H9 (cell line): ENCODE results near the gene CDH6. TPM values are rescaled to one million over a fixed set of nuclear protein-coding genes. Genes with fewer than 3 reads are reported as not detected.

Source experiments
- DNase-seq: peaks from one replicate; pipeline ENCODE4 v3.0.0-alpha.2; 2017
- H2AFZ ChIP-seq: one replicate; pipeline ENCODE4 v1.6.1; 2013; ENCODE audit warnings: mild to moderate bottlenecking, low read length, control low read depth, moderate library complexity
- H2AK5ac ChIP-seq: 2 replicates; pipeline ENCODE4 v1.6.1; 2013; ENCODE audit warnings: low read length, control low read depth, mixed read lengths; ENCODE audit not compliant: insufficient read length
- H2BK120ac ChIP-seq: one replicate; pipeline ENCODE4 v1.6.1; 2013; ENCODE audit warnings: low read depth, mild to moderate bottlenecking, low read length, control low read depth, inconsistent platforms; ENCODE audit not compliant: poor library complexity, severe bottlenecking
- H2BK12ac ChIP-seq: 2 replicates; pipeline ENCODE4 v1.6.1; 2013; ENCODE audit warnings: low read length, control low read depth, mixed read lengths, low read depth; ENCODE audit not compliant: insufficient read length
- H2BK15ac ChIP-seq: 2 replicates; pipeline ENCODE4 v1.6.1; 2013; ENCODE audit warnings: low read depth, low read length, control low read depth
- H2BK20ac ChIP-seq: one replicate; pipeline ENCODE4 v1.6.1; 2013; ENCODE audit warnings: low read depth, mild to moderate bottlenecking, low read length, control low read depth, inconsistent platforms; ENCODE audit not compliant: poor library complexity, severe bottlenecking
- H2BK5ac ChIP-seq: 2 replicates; pipeline ENCODE4 v1.6.1; 2013; ENCODE audit warnings: low read length, control low read depth, mixed read lengths; ENCODE audit not compliant: insufficient read length
- H3K14ac ChIP-seq: 2 replicates; pipeline ENCODE4 v1.6.1; 2013; ENCODE audit warnings: low read length, control low read depth; ENCODE audit not compliant: insufficient read depth
- H3K18ac ChIP-seq: 2 replicates; pipeline ENCODE4 v1.6.1; 2013; ENCODE audit warnings: low read depth, mild to moderate bottlenecking, mixed read lengths, low read length, control low read depth; ENCODE audit not compliant: insufficient read length
- H3K23ac ChIP-seq: 2 replicates; pipeline ENCODE4 v1.6.1; 2013; ENCODE audit warnings: low read length, control low read depth, mixed read lengths, low read depth; ENCODE audit not compliant: insufficient read length
- H3K23me2 ChIP-seq: 2 replicates; pipeline ENCODE4 v1.6.1; 2013; ENCODE audit warnings: low read depth, mild to moderate bottlenecking, mixed read lengths, low read length, control low read depth; ENCODE audit not compliant: insufficient read length, poor library complexity, severe bottlenecking
- H3K27ac ChIP-seq: 2 replicates; pipeline ENCODE4 v1.5.1; 2013; ENCODE audit warnings: low read length, control low read depth, mixed read lengths, low read depth; ENCODE audit not compliant: insufficient read length
- H3K27me3 ChIP-seq: 2 replicates; pipeline ENCODE4 v1.6.1; 2013; ENCODE audit warnings: low read length, control low read depth, inconsistent platforms; ENCODE audit not compliant: insufficient read depth
- H3K4ac ChIP-seq: 2 replicates; pipeline ENCODE4 v1.6.1; 2013; ENCODE audit warnings: low read depth, mild to moderate bottlenecking, control low read depth, inconsistent platforms, low read length, moderate library complexity
- H3K4me1 ChIP-seq: 2 replicates; pipeline ENCODE4 v1.6.1; 2013; ENCODE audit warnings: low read length, control low read depth, inconsistent platforms; ENCODE audit not compliant: insufficient read depth
- H3K4me2 ChIP-seq: 2 replicates; pipeline ENCODE4 v1.6.1; 2013; ENCODE audit warnings: low read length, control low read depth, mixed read lengths; ENCODE audit not compliant: insufficient read length, insufficient read depth
- H3K56ac ChIP-seq: 2 replicates; pipeline ENCODE4 v1.6.1; 2013; ENCODE audit warnings: low read depth, mild to moderate bottlenecking, mixed read lengths, low read length, control low read depth; ENCODE audit not compliant: insufficient read length
- H3K79me1 ChIP-seq: 2 replicates; pipeline ENCODE4 v1.6.1; 2013; ENCODE audit warnings: low read depth, mild to moderate bottlenecking, moderate library complexity, low read length, control low read depth, inconsistent platforms; ENCODE audit not compliant: insufficient read depth, poor library complexity, severe bottlenecking
- H3K79me2 ChIP-seq: 2 replicates; pipeline ENCODE4 v1.6.1; 2013; ENCODE audit warnings: low read length, control low read depth, inconsistent platforms; ENCODE audit not compliant: insufficient read depth
- H3K9ac ChIP-seq: 2 replicates; pipeline ENCODE4 v1.6.1; 2013; ENCODE audit warnings: low read length, control low read depth, mixed read lengths; ENCODE audit not compliant: insufficient read length; ENCODE audit errors: extremely low read depth
- H3K9me3 ChIP-seq: one replicate; pipeline ENCODE4 v1.6.1; 2013; ENCODE audit warnings: low read depth, low read length, inconsistent platforms; ENCODE audit not compliant: control insufficient read depth
- H3T11ph ChIP-seq: one replicate; pipeline ENCODE4 v1.6.1; 2013; ENCODE audit warnings: mild to moderate bottlenecking, low read length, control low read depth, inconsistent platforms
- H4K20me1 ChIP-seq: one replicate; pipeline ENCODE4 v1.6.1; 2013; ENCODE audit not compliant: control insufficient read depth, insufficient read length, insufficient read depth
- H4K5ac ChIP-seq: 2 replicates; pipeline ENCODE4 v1.6.1; 2013; ENCODE audit warnings: low read depth, mild to moderate bottlenecking, mixed read lengths, low read length, control low read depth; ENCODE audit not compliant: insufficient read length
- H4K8ac ChIP-seq: replicated peaks from 2 replicates; pipeline ENCODE4 v1.6.1; 2013; ENCODE audit warnings: low read length, control low read depth, mixed read lengths, low read depth; ENCODE audit not compliant: insufficient read length
- H4K91ac ChIP-seq: 2 replicates; pipeline ENCODE4 v1.6.1; 2013; ENCODE audit warnings: low read depth, mild to moderate bottlenecking, moderate library complexity, mixed read lengths, low read length, control low read depth; ENCODE audit not compliant: insufficient read length
- H3K27ac Mint-ChIP-seq, 3 experiments: 2 replicates in 2 of 3; 3 replicates in 1 of 3; pipeline ENCODE4 v1.8.0; 2020 to 2021; ENCODE audit warnings: mixed read lengths in 3 of 3, mild to moderate bottlenecking in 1 of 3, moderate library complexity in 1 of 3
- H3K27me3 Mint-ChIP-seq: 2 replicates; pipeline ENCODE4 v1.8.0; 2021; ENCODE audit warnings: low read depth, mild to moderate bottlenecking, moderate library complexity, mixed read lengths
- H3K36me3 Mint-ChIP-seq, 3 experiments: 2 replicates in 2 of 3; 3 replicates in 1 of 3; pipeline ENCODE4 v1.8.0; 2020 to 2021; ENCODE audit warnings: low read depth in 3 of 3, mixed read lengths in 3 of 3; ENCODE audit not compliant: insufficient read depth in 1 of 3
- H3K4me1 Mint-ChIP-seq, 2 experiments: 2 replicates each; pipeline ENCODE4 v1.8.0; 2020; ENCODE audit warnings: mixed read lengths in 2 of 2
- H3K4me3 Mint-ChIP-seq, 2 experiments: 2 replicates in 1 of 2; 3 replicates in 1 of 2; pipeline ENCODE4 v1.8.0; 2020 to 2021; ENCODE audit warnings: mild to moderate bottlenecking in 2 of 2, mixed read lengths in 2 of 2, moderate library complexity in 1 of 2
- H3K9me3 Mint-ChIP-seq, 2 experiments: 2 replicates in 1 of 2; 3 replicates in 1 of 2; pipeline ENCODE4 v1.8.0; 2020; ENCODE audit warnings: mild to moderate bottlenecking in 2 of 2, mixed read lengths in 2 of 2, moderate library complexity in 1 of 2
- CTCF ChIP-seq: fragments of 200-600 bp; sonication (generic); conservative IDR thresholded peaks from 3 replicates; pipeline ENCODE4 v1.8.0; 2021; ENCODE audit warnings: antibody characterized with exemption, mild to moderate bottlenecking
- WGBS: extraction: QIAGEN DNeasy Blood & Tissue Kit; methylation state at CpG from one replicate; pipeline ENCODE4 v1.1.7; 2013; ENCODE audit warnings: missing lambda C conversion rate, low lambda C conversion rate, mixed read lengths; ENCODE audit not compliant: insufficient read length; ENCODE audit errors: extremely low coverage; 5-methylcytosine and 5-hydroxymethylcytosine counted together
- total RNA-seq: library from RNA; stranded (reverse); gene quantifications from 2 replicates; pipeline ENCODE4 v1.2.1, GENCODE V29; 2021

Gene CDH6
- total RNA-seq, 1 experiment from 2014 or later = 11.7 TPM

DNA sequence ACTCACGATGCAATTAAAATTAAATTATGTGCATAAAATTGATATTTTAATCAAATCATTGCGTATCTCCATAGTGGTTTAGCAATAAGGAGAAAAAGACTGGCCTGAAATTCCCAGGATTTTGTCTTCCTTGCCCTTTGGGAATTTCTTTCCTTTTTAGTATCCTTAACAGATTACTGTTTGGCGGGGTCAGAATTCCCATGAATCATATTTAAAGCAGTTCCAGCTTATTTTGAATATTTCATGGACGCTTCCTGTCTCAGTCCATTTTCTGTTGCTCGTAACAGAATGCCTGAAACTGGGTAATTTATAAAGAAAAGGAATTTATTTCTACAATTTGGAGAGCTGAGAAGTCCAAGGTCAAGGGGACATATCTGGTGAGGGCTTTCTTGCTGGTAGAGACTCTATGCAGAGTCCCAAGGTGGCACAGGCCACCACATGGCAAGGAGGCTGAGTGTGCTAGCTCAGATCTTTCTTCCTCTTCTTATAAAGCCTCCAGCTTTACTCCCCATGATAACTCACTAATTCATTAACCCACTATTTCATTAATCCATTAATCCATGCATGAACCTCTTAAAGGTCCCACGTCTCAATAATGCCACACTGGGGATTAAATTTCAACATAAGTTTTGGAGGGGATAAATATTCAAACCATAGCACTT, 37.8 kb downstream of the CDH6 start:
- Histone ChIP-seq H3K27ac (no peak overlapping the region), H3K4me2 (no peak overlapping the region), H2BK15ac (no peak overlapping the region), H4K5ac (no peak overlapping the region), H3K4me1 (no peaks in the 10 kb centered on the region), H3K23me2 (no peaks in the 10 kb centered on the region), H3K14ac (no peak overlapping the region), H3K79me2 (no peaks in the 10 kb centered on the region), H3K9ac (no peak overlapping the region), H3T11ph (no peak overlapping the region), H3K27me3 (no peaks in the 10 kb centered on the region), H3K9me3 (no peaks in the 10 kb centered on the region), H2BK12ac (no peak overlapping the region), H2AFZ (no peak overlapping the region), H2BK20ac (no peak overlapping the region), H3K4ac (no peak overlapping the region), H3K79me1 (no peaks in the 10 kb centered on the region), H3K23ac (no peak overlapping the region), H4K8ac (no peak overlapping the region), H2BK120ac (no peak overlapping the region), H4K91ac (no peak overlapping the region), H4K20me1 (no peaks in the 10 kb centered on the region), H3K56ac (no peak overlapping the region), H2AK5ac (no peak overlapping the region), H2BK5ac (no peak overlapping the region), H3K18ac (no peak overlapping the region)
- Mint-ChIP-seq H3K4me1 (peaks cover 10 to 11% of the 10 kb centered on the region in 2 experiments), H3K36me3 (peaks cover 4 to 8% (median 5%) of the 10 kb centered on the region in 3 experiments; a peak in 3 of 7 replicates), H3K9me3 (no peaks in the 10 kb centered on the region), H3K27me3 (no peaks in the 10 kb centered on the region; the same call in 1 of the 2 replicates), H3K27ac (no peak overlapping the region), H3K4me3 (no peak overlapping the region)
- no peak for DNase-seq
- TF ChIP-seq CTCF = no peak
- no CpG with 5 or more reads among the region's 6 CpGs for whole genome bisulfite sequencing
